Thyroid gland (tissue), 4 donors: ENCODE results near the gene PLGRKT. TPM values are rescaled to one million over a fixed set of nuclear protein-coding genes. Genes with fewer than 3 reads are reported as not detected.

Source experiments
- DNase-seq, 2 donors: peaks; one replicate each; pipeline ENCODE4 v3.0.0-alpha.2; 2019
- H3K27ac ChIP-seq, 3 donors: fragments of 200-600 bp; sonication (generic); 1 replicate in 2 of 3; 2 replicates in 1 of 3; pipeline ENCODE4 v1.5.1; 2016 to 2019; ENCODE audit warnings: mild to moderate bottlenecking in 1 of 3, moderate library complexity in 1 of 3
- H3K27me3 ChIP-seq: fragments of 200-600 bp; sonication (generic); one replicate; pipeline ENCODE4 v1.5.1; 2019
- H3K36me3 ChIP-seq, 2 donors: fragments of 200-600 bp; sonication (generic); one replicate each; pipeline ENCODE4 v1.5.1; 2016 to 2019
- H3K4me1 ChIP-seq, 2 donors: fragments of 200-600 bp; sonication (generic); one replicate each; pipeline ENCODE4 v1.5.1; 2017 to 2019
- H3K4me3 ChIP-seq, 3 donors: fragments of 200-600 bp; sonication (generic); replicated peaks in 1 of 3; 1 replicate in 2 of 3; 2 replicates in 1 of 3; pipeline ENCODE4 v1.5.1; 2016; ENCODE audit warnings: mild to moderate bottlenecking in 1 of 3
- H3K9me3 ChIP-seq: fragments of 200-600 bp; sonication (generic); one replicate; pipeline ENCODE4 v1.5.1; 2017
- POLR2A ChIP-seq, 2 donors: fragments of 450-650 bp; IDR thresholded peaks; one replicate each; pipeline ENCODE4 v1.6.1; 2017; ENCODE audit warnings: antibody characterized with exemption in 2 of 2, mild to moderate bottlenecking in 2 of 2, moderate library complexity in 1 of 2
- WGBS, 2 donors: methylation state at CpG; one replicate each; pipeline ENCODE4 v1.1.5; 2017; 5-methylcytosine and 5-hydroxymethylcytosine counted together
- intact Hi-C: fragments of 100-400 bp; cut with DNase I; formaldehyde crosslinking; loops from one replicate; pipeline ENCODE4 v1.15.1; 2023
- total RNA-seq, 4 donors: library from RNA; depleted of rRNA; stranded (reverse); fragments of >200 nt; gene quantifications; one replicate each; pipeline ENCODE4 v1.2.3, GENCODE V29; 2016
- TF ChIP-seq, protein P1 (sequence below), 6 experiments: fragments of 200-600 bp in 3 of 6; fragments of 450-650 bp in 3 of 6; sonication (generic) in 3 of 6; IDR thresholded peaks; one replicate each; pipeline ENCODE4 v1.5.1; 2016 to 2019; ENCODE audit warnings: antibody characterized with exemption in 6 of 6, mild to moderate bottlenecking in 2 of 6, inconsistent platforms in 1 of 6, moderate library complexity in 1 of 6

The PLGRKT gene
- total RNA-seq, 4 donors from 2014 or later: 16.2 to 32.7 (median 27.7) TPM

DNA sequence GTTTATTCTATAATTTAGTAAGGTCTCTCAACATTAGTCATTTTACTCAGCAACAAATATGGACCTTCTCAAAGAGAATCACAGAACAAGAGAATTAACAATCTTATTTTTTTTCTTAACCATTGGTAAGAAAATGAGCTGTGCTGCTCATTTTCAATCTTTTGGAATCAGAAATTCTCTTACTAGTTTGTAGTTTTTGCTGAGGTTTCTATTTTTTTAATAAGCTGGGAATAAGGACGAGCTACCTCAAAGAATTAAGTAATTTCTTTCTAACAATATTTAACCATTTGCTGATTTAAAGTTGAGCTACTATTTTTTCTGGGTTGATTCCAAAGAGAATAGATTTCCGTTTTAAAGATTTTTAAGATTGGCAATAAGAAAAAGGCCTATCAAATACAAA is 44.2 kb downstream of the PLGRKT start:
- H3K9me3 ChIP-seq: no peaks in the 10 kb centered on the region
- no peak overlapping the region for H3K4me3 ChIP-seq
- H3K27me3 ChIP-seq: no peaks in the 10 kb centered on the region
- DNase-seq: no peak
- intact Hi-C loops: no loop called here
- no peaks in the 10 kb centered on the region for H3K36me3 ChIP-seq
- WGBS, 2 donors: 89 to 93% methylated on average over 2 of the region's 2 CpGs
- H3K4me1 ChIP-seq: no peaks in the 10 kb centered on the region
- TF ChIP-seq, protein P1, sequence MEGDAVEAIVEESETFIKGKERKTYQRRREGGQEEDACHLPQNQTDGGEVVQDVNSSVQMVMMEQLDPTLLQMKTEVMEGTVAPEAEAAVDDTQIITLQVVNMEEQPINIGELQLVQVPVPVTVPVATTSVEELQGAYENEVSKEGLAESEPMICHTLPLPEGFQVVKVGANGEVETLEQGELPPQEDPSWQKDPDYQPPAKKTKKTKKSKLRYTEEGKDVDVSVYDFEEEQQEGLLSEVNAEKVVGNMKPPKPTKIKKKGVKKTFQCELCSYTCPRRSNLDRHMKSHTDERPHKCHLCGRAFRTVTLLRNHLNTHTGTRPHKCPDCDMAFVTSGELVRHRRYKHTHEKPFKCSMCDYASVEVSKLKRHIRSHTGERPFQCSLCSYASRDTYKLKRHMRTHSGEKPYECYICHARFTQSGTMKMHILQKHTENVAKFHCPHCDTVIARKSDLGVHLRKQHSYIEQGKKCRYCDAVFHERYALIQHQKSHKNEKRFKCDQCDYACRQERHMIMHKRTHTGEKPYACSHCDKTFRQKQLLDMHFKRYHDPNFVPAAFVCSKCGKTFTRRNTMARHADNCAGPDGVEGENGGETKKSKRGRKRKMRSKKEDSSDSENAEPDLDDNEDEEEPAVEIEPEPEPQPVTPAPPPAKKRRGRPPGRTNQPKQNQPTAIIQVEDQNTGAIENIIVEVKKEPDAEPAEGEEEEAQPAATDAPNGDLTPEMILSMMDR (IDR thresholded peaks at IDR 0.05): no peak
- no peak for TF ChIP-seq POLR2A (IDR thresholded peaks at IDR 0.05)
- no peak overlapping the region for H3K27ac ChIP-seq

DNA sequence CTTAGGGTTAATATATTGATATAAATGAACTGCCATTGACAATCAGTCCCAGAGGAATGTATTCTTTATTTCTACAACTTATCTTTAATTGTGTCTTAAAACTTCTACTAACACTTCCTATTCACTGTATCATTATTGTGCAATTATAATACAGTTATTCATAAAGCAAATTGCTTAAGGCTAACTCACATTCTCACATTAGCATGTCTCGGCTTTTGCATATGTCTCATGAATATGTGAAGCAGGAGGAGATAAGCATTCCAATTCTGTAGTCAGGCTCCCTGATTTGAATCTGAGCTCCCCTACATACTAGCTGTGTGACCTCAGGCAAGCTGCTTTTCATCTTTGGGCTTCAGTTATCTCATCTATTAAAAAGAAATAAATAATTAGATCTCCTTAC is 45.4 kb downstream of the PLGRKT start:
- no peak for DNase-seq
- Histone ChIP-seq H3K27me3 (no peaks in the 10 kb centered on the region), H3K27ac (no peak overlapping the region), H3K4me3 (no peak overlapping the region), H3K4me1 (no peaks in the 10 kb centered on the region), H3K36me3 (no peaks in the 10 kb centered on the region), H3K9me3 (no peaks in the 10 kb centered on the region)
- intact Hi-C loops: no loop called here
- WGBS, 2 donors: 100% methylated on average over 1 of the region's 1 CpG
- TF ChIP-seq, protein P1 (IDR thresholded peaks at IDR 0.05): no peak
- no peak for TF ChIP-seq POLR2A (IDR thresholded peaks at IDR 0.05)

- 66 to 91% methylated on average over 3 of the region's 3 CpGs for WGBS, 2 donors
- Histone ChIP-seq H3K36me3 (no peaks in the 10 kb centered on the region), H3K27ac (no peak overlapping the region), H3K4me1 (no peaks in the 10 kb centered on the region), H3K4me3 (no peak overlapping the region), H3K9me3 (no peaks in the 10 kb centered on the region), H3K27me3 (no peaks in the 10 kb centered on the region)
- intact Hi-C loops: no loop called here
- TF ChIP-seq POLR2A (IDR thresholded peaks at IDR 0.05): no peak
- TF ChIP-seq, protein P1 (IDR thresholded peaks at IDR 0.05): no peak
- DNase-seq: no peak
Observed at GRCh38 chr9:5389109-5389732, 48.5 kb downstream of the PLGRKT start.

DNA sequence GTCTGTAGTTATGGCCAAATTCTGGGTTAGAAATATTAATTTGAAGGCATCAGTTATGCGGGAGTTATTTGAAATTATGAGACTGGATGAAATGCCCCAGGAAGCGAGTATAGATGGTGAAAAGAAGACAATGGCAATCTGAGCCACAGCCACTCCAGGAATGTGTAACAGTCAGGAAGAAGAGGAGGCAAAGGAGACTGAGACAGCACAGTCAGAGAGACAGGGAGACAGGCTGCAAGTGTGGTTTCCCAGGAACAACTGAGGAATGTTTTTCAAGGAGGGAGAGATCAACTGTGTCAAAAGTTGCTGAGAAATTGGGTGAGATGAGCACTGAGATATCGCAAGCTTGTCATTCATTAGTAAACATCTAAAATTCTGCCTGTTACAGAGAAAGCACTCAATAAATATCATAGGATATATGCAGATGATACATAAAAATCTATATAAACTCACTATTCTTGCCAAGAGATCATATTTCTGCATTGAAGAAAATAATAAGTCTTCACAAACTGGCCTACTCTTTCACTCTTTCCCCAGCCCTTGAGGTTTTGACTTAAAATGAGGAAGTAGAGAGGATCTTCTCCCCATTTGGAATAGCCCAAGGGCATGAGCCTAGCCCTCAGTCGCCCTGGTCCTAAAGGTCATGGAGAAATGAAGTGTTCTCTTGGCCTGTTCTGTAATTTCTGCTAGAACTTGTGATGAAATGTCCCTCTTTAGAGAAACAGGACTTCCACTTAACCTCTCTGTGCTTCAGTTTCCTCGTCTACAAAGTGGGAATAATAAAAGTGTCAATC is 49.5 kb downstream of the PLGRKT start:
- no peak for DNase-seq
- H3K27me3 ChIP-seq: no peaks in the 10 kb centered on the region
- H3K36me3 ChIP-seq: no peaks in the 10 kb centered on the region
- intact Hi-C loops: no loop called here
- H3K4me3 ChIP-seq: no peak overlapping the region
- WGBS, 2 donors: 84 to 96% methylated on average over 5 of the region's 5 CpGs
- H3K4me1 ChIP-seq: no peaks in the 10 kb centered on the region
- no peaks in the 10 kb centered on the region for H3K9me3 ChIP-seq
- H3K27ac ChIP-seq: no peak overlapping the region
- TF ChIP-seq POLR2A (IDR thresholded peaks at IDR 0.05): no peak
- TF ChIP-seq, protein P1 (IDR thresholded peaks at IDR 0.05): no peak

DNA sequence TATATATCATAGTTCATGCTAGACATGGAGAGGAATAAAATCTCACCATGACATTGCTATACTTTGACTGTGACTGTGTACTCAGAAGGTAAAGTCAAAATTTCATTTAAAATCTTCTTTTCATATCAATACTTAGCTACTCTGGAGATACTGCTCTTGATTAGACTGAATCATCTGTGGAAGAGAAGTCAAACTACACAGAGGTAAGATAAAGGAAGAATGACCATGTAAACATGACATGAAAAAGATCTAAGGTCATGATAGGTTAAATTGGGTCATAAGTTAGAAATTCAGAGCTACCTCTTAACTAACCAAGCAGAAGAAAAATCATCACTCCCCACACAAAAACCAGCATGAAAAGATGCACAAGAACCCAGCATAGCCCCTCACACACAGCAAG is 53.3 kb downstream of the PLGRKT start:
- Histone ChIP-seq H3K27me3 (no peaks in the 10 kb centered on the region), H3K27ac (no peak overlapping the region), H3K9me3 (no peaks in the 10 kb centered on the region), H3K4me1 (no peaks in the 10 kb centered on the region), H3K4me3 (no peak overlapping the region), H3K36me3 (no peaks in the 10 kb centered on the region)
- TF ChIP-seq, protein P1 (IDR thresholded peaks at IDR 0.05): no peak
- no peak for TF ChIP-seq POLR2A (IDR thresholded peaks at IDR 0.05)
- intact Hi-C loops: no loop called here
- DNase-seq: no peak
